HEK293T (cell line): ENCODE measurements around the gene SENP3.

Experiments
- CTCF ChIA-PET: fragments of 350-600 bp; formaldehyde crosslinking; extraction: SDS; loops from one replicate; lab custom pipeline; 2021; ENCODE audit warnings: antibody characterized with exemption, inconsistent platforms; lab: Yijun Ruan, JAX
- POLR2A ChIA-PET: fragments of 350-600 bp; formaldehyde crosslinking; extraction: SDS; loops from one replicate; lab custom pipeline; 2020; ENCODE audit warnings: antibody characterized with exemption, inconsistent platforms; lab: Yijun Ruan, JAX
- DNase-seq: peaks from one replicate; pipeline ENCODE4 v3.0.0; 2012; ENCODE audit warnings: mixed read lengths; ENCODE audit errors: extremely low spot score
- ARNT ChIP-seq: fragments of 450-650 bp; IDR thresholded peaks from 2 replicates; pipeline ENCODE4 v1.6.1; 2017; ENCODE audit warnings: mild to moderate bottlenecking
- BHLHE40 ChIP-seq: fragments of 450-650 bp; IDR thresholded peaks from 2 replicates; pipeline ENCODE4 v1.6.1; 2016; ENCODE audit warnings: mild to moderate bottlenecking, moderate library complexity, borderline replicate concordance
- CTBP1 ChIP-seq: fragments of 450-650 bp; IDR thresholded peaks from 2 replicates; pipeline ENCODE4 v1.6.1; 2016; ENCODE audit warnings: borderline replicate concordance
- ELF4 ChIP-seq: fragments of 450-650 bp; IDR thresholded peaks from 2 replicates; pipeline ENCODE4 v1.6.1; 2017; ENCODE audit warnings: antibody characterized with exemption
- FOXA1 ChIP-seq: fragments of 450-650 bp; IDR thresholded peaks from 2 replicates; pipeline ENCODE4 v1.6.1; 2016; ENCODE audit warnings: mild to moderate bottlenecking
- FOXK2 ChIP-seq: fragments of 450-650 bp; IDR thresholded peaks from 2 replicates; pipeline ENCODE4 v1.6.1; 2016; ENCODE audit warnings: mild to moderate bottlenecking
- FOXM1 ChIP-seq: fragments of 450-650 bp; IDR thresholded peaks from 2 replicates; pipeline ENCODE4 v1.6.1; 2017; ENCODE audit warnings: mild to moderate bottlenecking, borderline replicate concordance
- HDGF ChIP-seq: fragments of 450-650 bp; IDR thresholded peaks from 2 replicates; pipeline ENCODE4 v1.6.1; 2017; ENCODE audit warnings: antibody characterized with exemption, borderline replicate concordance
- L3MBTL2 ChIP-seq: fragments of 450-650 bp; conservative IDR thresholded peaks from 2 replicates; pipeline ENCODE4 v1.6.1; 2016; ENCODE audit warnings: mild to moderate bottlenecking
- LEF1 ChIP-seq: fragments of 450-650 bp; IDR thresholded peaks from 2 replicates; pipeline ENCODE4 v1.6.1; 2017; ENCODE audit warnings: mild to moderate bottlenecking, borderline replicate concordance
- NFRKB ChIP-seq: fragments of 450-650 bp; IDR thresholded peaks from 2 replicates; pipeline ENCODE4 v1.6.1; 2016; ENCODE audit warnings: mild to moderate bottlenecking, moderate library complexity
- PKNOX1 ChIP-seq: fragments of 450-650 bp; IDR thresholded peaks from 2 replicates; pipeline ENCODE4 v1.6.1; 2016
- SP1 ChIP-seq: fragments of 450-650 bp; IDR thresholded peaks from 2 replicates; pipeline ENCODE4 v1.6.1; 2017
- SUZ12 ChIP-seq: fragments of 450-650 bp; IDR thresholded peaks from 2 replicates; pipeline ENCODE4 v1.6.1; 2016; ENCODE audit warnings: mild to moderate bottlenecking
- TARDBP ChIP-seq: fragments of 450-650 bp; IDR thresholded peaks from 2 replicates; pipeline ENCODE4 v1.6.1; 2016
- ZNF384 ChIP-seq: fragments of 450-650 bp; IDR thresholded peaks from 2 replicates; pipeline ENCODE4 v1.6.1; 2016

Gene SENP3

GRCh38 chr17:7558544-7559319, 3.0 kb upstream of the SENP3 start, which contains the start of gene TNFSF13:
TNFSF13 (plus strand) TSS chr17:7558750; CDS start chr17:7559040, 290 bp downstream.
- CTCF ChIA-PET = no interaction called here
- POLR2A ChIA-PET = interaction anchor here (1.7 to 3.0 kb wide), 2 partner anchors 25 to 205 kb away, joined by 6 to 11 read pairs; partner anchors contain the start of gene MPDU1
- no peak for TF ChIP-seq ARNT
- no peak for TF ChIP-seq NFRKB
- TF ChIP-seq ELF4 = no peak
- no peak for TF ChIP-seq SUZ12
- TF ChIP-seq PKNOX1 = no peak
- TF ChIP-seq FOXK2 = no peak
- TF ChIP-seq SP1 = no peak
- no peak for TF ChIP-seq L3MBTL2
- no peak for TF ChIP-seq ZNF384
- no peak for TF ChIP-seq BHLHE40
- no peak for TF ChIP-seq FOXA1
- no peak for TF ChIP-seq FOXM1
- no peak for TF ChIP-seq CTBP1
- TF ChIP-seq LEF1 = no peak
- TF ChIP-seq HDGF = no peak
- no peak for TF ChIP-seq TARDBP
- DNase-seq = no peak

- POLR2A ChIA-PET = interaction anchor here (1.0 to 3.0 kb wide), 24 partner anchors 8 to 278 kb away, joined by 3 to 25 read pairs (median 6); partner anchors contain the start of genes FXR2, MPDU1, SLC2A4 and TMEM256
- DNase-seq = no peak
- CTCF ChIA-PET = interaction anchor here (0.8 to 2.5 kb wide), 14 partner anchors 7 to 215 kb away, joined by 3 to 43 read pairs (median 6); partner anchors contain the start of genes FGF11 and TNFSF12
- TF ChIP-seq NFRKB (no peak), ELF4 (no peak), ZNF384 (no peak), SP1 (no peak), L3MBTL2 (no peak), PKNOX1 (no peak), FOXM1 (no peak), BHLHE40 (no peak)
Observed at GRCh38 chr17:7559320-7560171, 2.2 kb upstream of the SENP3 start.

GRCh38 chr17:7560172-7561027, 1.3 kb upstream of the SENP3 start:
- TF ChIP-seq ELF4 (no peak), SUZ12 (no peak), L3MBTL2 (no peak), CTBP1 (no peak), LEF1 (no peak)
- ChIA-PET POLR2A (interaction anchor here (0.8 to 3.0 kb wide), 34 partner anchors 9 to 515 kb away, joined by 3 to 25 read pairs (median 4); partner anchors contain the start of genes CD68, FXR2, KCTD11 and MPDU1), CTCF (interaction anchor here (0.5 to 2.5 kb wide), 26 partner anchors 8 to 375 kb away, joined by 3 to 43 read pairs (median 4); partner anchors contain the start of genes FGF11, SLC2A4 and TNFSF12)
- peak; percentile 80 for DNase-seq

GRCh38 chr17:7561028-7561575, 617 bp upstream of the SENP3 start:
- DNase-seq = peak; percentile 87
- TF ChIP-seq HDGF = no peak
- TF ChIP-seq L3MBTL2 = peak; percentile 69
- POLR2A ChIA-PET = interaction anchor here (0.8 to 3.0 kb wide), 34 partner anchors 8 to 515 kb away, joined by 3 to 25 read pairs (median 4); partner anchors contain the start of genes CD68, FXR2, KCTD11 and MPDU1
- CTCF ChIA-PET = interaction anchor here (0.5 to 2.5 kb wide), 25 partner anchors 9 to 376 kb away, joined by 3 to 43 read pairs (median 5); partner anchors contain the start of genes FGF11, SLC2A4 and TNFSF12

GRCh38 chr17:7562208-7562605, 488 bp downstream of the SENP3 start:
- ChIA-PET CTCF (interaction anchor here (2.5 kb wide), 1 partner anchor 40 kb away, joined by 8 read pairs; no protein-coding TSS in a partner anchor), POLR2A (interaction anchor here (0.8 to 2.8 kb wide), 5 partner anchors 12 to 54 kb away, joined by 3 to 22 read pairs (median 4); partner anchors contain the start of genes CD68 and MPDU1)
- DNase-seq = no peak
- TF ChIP-seq L3MBTL2 (no peak), TARDBP (no peak), CTBP1 (no peak)
